NCI-H146 treated with DMSO at 0.1 percent for 48 hours (cell line): ENCODE results near the gene LILRA5.
A peak's percentile ranks its signal among the peaks of the same experiment; 100 is the strongest.
"Not testable (repeated sequence)": the region's sequence is repeated elsewhere in the genome, so short reads cannot be mapped to it uniquely, and the experiment has no call there.

Source experiments
- DNase-seq: peaks from one replicate; lab custom pipeline; 2025; ENCODE audit not compliant: unreplicated experiment; lab: John Stamatoyannopoulos, UW

Gene LILRA5

DNA sequence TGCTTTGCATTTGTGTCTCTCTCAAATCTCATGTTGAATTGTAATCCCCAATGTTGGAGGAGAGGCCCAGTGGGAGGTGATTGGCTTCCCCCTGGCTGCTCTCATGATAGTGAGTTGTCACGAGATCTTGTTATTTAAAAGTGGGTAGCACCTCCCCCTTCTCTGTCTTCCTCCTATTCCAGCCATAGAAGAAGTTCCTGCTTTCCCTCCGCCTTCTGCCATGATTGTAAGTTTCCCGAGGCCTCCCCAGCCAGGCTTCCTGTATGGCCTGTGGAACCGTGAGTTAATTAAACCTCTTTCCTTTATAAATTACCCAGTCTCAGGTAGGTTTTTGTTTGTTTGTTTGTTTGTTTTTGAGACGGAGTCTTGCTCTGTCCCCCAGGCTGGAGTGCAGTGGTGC lies 22.2 kb upstream of the LILRA5 start:
- DNase-seq = no peak

DNA sequence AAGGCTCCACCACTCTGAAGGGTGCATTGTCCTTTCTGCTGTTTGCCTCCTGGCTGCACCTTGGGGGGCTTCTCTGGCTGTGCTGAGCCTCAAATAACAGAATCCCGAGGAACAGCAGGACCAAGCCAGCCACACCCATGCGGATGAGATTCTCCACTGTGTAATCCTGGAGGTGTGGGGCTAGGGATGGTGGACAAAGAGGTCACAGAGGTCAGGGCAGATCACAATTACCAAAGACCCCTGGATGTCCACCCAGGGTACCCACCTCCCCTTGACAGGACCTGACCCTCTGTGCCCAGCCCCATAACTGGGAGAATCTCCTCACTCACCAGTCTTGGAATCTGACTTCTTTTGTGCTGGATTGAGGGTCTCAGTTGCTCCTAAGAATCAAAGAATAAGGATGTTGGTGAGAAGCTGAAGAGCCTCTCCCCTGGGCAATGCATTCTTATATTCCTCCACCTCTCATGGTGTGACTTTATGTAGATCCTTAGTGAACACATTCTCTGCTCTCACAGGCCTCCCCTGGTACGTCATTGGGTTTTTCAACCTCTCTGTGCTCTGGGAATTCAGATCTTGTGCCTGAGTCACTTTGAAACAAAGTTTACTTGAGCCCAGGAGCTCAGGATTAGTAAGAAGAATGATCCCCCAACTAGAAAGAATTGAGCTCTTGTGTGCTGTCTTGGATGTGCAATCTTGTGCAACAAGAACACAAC lies 20.8 kb upstream of the LILRA5 start:
- no peak for DNase-seq

DNA sequence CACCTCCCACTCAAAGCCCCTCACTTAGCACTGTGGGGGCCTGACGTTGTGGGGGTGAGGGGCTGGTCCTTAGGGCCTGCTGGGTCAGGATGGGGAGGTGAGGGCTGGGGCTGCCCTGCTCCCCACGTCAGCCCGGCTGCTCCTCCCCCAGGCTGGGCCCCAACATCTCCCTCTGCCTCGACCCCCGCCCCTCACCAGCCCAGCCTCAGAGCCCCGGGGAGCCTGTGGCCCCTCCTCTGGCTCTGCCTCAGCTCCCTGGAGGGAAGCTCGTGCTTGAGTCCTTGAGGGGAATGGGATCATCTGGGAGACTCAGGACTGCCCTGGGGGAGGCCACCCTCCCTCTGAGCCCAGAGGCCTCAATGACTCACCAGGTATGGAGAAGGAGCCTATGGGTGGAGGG lies 19.2 kb upstream of the LILRA5 start:
- DNase-seq = no peak

DNA sequence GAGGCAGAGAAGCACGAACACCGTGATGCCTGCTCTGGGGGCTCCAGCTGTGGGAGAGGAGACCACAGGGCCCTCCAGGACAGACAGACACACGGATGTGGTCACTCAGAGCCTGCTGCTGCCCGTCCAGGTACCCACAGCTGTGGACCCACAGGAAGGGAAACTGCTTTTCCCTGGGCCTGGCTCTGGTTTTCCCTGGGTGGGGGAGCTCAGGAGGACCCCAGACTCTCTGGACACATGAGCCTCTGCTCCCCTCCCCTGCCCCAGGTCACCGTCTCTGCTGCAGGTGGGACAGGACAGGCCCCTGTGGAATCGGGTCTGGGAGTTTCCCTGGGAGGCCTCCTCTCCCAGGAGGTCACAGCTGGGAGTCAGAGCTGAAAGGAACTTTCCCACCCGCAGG lies 18.7 kb upstream of the LILRA5 start:
- DNase-seq = no peak

DNA sequence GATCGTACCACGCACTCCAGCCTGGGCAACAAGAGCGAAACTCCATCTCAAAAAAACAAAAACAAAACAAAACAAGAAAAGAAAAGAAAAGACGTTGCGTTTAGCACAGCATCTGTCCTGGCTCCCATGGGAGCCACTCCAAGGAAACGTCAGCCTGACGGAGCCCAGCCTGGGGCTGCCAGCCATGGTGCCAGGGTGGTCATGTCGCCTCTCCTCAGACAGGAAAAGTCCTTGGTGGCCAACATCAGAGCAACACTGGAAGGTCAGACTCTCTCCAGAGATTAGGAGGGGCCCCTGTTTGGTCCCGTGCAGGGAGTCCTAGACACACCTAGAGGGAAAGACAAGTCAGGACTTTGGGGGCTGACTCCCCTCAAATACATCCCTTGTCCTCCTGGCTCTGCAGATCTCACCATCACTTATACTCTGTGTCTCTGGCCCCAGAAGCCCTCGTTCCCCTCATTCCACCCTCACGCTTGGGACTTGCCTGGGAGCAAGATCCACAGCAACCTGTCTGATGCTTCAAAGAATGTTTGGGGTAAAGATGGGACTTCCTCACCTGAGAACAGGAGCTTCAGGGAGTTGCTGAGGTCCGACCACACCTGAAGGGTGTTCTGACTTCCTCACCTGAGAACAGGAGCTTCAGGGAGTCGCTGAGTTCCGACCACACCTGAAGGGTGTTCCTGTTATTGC lies 16.7 kb upstream of the LILRA5 start:
- DNase-seq = no peak

DNA sequence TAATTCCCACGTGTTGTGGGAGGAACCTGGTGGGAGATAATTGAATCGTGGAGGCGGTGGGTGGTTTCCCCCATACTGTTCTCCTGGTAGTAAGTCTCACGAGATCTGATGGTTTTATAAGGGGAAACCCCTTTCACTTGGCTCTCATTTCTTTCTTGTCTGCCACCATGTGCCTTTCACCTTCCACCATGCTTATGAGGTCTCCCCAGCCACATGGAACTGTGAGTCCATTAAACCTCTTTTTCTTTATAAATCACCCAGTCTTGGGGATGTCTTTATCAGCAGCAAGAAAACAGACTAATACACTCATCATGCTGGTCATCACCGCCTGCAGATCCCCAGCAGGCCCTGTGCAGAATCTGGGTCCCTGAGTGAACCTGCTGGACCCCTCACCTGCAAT lies 15.8 kb upstream of the LILRA5 start:
- DNase-seq = not testable (repeated sequence)

DNA sequence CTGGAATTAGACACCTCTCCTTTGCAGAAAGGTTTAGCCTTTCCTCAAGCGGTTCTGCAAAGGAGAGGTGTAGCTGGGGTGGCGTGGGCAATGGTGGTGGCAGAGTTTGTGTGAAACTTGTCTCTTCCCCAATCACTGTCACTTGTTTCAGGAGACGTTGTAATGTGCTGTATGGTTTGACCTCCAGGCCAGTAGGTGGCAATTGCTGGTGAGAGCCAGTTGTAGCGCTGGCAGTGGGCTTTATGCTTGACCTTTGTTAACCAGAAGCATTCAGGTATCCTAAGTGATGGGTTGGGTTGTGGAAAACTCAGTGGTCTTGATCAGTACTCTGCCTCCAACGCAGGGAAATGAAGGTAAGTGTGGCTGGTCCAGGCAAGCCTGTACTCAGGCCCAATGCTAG lies 12.7 kb upstream of the LILRA5 start:
- DNase-seq = no peak

DNA sequence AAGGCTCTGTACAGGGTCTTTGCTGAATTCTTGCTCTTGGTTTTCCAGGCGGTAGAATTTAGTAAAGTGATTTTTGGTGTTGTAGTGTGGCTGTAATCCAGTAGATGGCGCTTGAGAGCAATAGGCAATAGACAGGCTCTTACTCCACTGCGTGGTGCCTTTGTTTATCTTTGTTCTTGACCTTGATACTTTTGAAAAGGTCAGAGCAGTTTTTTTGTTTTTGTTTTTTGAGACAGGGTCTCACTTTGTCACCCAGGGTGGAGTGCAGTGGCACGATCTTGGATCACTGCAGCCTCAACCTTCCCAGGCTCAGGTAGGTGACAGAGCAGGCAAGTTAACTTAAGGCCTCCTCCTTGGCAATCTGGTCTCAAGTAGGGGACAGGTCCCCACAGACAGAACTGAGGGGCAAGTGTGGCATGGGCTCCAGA lies 12.2 kb upstream of the LILRA5 start:
- DNase-seq = peak; percentile 6

DNA sequence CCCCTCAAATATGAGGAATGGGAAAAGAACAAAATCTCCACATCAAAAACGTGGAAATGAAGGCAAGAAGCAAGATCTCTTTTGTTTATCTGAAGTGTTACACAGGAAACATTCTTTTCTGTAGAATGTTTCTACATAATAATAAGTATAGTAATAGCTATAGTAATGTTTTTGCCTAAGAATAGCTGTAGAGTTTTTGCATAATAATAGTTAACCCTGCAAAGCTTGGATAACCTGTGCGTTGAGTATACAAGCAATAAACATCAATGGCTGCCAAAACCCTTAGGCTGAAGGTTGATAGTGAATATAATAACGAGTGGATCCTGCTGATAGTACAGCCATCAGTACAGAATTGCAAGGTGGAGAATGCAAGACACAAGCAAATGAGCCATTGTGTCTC lies 11.1 kb upstream of the LILRA5 start:
- no peak for DNase-seq

DNA sequence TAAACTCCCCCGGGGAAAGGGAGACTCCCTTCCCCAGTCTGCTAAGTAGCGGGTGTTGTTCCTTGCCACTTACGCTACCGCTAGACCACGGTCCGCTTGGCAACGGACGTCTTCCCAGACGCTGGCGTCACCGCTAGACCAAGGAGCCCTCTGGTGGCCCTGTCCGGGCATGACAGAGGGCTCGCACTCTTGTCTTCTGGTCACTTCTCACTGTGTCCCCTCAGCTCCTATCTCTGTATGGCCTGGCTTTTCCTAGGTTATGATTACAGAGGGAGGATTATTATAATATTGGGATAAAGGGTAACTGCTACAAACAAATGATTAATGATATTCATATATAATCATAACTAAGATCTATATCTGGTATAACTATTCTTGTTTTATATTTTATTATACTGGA lies 10.0 kb upstream of the LILRA5 start:
- DNase-seq = not testable (repeated sequence)

DNA sequence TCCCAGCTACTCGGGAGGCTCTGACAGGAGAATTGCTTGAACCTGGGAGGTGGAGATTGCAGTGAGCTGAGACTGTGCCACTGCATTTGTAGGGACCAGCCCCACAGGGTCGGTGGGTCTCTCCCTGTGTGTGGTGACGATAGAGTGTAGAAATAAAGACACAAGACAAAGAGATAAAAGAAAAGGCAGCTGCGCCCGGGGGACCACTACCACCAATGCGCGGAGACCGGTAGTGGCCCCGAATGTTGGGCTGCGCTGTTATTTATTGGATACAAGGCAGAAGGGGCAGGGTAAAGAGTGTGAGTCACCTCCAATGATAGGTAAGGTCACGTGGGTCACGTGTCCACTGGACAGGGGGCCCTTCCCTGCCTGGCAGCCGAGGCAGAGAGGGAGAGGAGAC lies 9.3 kb upstream of the LILRA5 start:
- DNase-seq = not testable (repeated sequence)

DNA sequence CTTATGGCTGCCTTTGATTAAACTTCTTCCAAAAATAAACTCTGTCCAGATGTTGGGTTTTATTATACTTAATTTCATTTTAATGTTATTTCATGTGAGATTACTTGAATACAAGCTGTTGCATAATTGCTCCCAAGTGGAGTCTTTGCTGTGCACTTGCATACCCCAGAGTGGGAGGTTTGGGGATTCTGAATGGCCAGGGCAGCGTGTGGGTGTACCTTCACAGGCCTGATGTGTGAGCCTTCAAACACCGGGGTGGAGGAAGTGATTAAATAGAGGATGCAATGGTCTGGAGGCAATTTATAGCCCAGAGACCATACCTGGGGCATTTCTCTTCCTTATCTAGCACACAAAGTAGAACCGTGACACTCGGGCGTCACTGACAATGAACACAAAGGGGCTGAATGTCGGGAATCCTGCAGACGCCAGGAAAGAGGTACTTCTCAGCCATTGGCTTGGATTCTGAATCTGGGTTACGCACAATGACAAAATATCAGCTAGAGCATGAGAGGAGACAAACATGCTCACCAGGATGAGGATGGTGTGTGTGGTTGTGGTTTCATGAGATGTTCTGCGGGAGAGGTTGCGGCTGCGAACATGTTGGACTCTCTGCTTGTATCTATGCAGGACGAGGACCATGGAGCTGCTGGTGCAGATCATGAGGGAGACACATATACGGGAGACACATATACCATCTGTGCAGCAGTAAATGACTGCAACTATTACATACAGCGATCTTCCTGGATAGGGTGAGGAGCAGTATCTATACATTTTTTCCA lies 7.1 kb upstream of the LILRA5 start:
- DNase-seq = no peak

DNA sequence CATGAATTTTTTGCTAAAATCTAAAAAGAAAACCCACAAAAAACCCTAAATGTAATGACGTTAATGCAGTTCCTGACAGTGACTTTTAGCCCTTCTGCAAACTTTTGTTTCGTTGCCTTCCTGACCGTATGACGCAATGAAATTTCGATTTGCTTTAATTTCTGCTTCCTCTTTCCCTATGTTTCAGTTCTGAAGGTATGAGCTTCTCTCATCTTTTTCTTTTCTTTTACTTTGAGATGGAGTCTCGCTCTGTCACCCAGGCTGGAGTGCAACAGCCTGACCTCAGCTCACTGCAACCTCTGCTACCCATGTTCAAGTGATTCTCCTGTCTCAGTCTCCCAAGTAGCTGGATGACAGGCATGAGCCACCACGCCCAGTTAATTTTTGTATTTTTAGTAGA lies 6.1 kb upstream of the LILRA5 start:
- DNase-seq = no peak

DNA sequence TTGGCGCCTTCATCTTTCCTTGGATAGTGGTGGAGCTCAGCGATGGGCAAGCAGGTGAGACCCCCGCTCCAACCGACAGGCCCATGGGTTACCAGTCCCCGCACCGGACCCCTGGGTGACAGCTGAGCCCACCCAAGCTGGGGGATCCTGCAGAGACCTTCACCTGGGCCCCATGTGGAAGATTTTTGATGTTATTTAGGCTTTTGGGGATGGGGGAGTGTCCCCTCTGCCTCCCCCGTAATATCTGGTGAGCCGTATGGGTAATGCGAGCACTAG lies 4.9 kb upstream of the LILRA5 start:
- DNase-seq = no peak

DNA sequence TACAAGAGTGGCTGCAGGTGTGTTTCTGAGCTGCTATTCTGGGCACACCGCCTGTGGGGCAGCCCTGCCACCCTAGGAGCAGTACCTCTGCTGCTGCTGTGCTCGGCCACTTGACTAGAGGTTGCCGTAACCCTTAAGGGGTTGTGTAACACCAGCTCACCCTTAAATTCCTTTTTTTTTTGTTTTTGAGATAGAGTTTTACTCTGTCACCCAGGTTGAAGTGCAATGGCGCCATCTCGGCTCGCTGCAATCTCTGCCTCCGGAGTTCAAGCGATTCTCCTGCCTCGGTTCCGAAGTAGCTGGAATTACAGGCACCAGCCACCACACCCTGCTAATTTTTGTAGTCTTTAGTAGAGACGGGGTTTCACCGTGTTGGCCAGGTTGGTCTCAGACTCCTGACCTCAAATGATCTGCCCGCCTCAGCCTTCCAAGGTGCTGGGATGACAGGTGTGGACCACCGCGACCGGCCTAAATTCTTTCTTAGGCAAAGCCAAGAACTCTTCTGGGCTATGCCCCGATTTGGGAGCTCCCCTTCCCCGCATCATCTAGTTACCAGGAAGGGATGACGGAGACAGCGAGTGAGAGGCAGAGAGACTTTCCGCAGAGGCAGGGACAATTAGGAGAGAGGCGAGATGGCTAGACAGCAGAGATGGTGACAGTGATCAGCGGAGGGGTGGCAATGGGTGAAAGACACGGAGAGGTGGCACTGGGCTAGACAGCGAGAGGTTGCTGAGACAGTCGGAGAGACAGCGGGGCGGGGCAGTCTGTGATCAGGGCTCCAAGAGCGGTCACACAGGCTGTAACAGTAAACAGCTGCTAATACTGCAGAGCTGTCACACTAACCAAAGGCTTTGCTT lies 4.4 kb upstream of the LILRA5 start:
- no peak for DNase-seq

DNA sequence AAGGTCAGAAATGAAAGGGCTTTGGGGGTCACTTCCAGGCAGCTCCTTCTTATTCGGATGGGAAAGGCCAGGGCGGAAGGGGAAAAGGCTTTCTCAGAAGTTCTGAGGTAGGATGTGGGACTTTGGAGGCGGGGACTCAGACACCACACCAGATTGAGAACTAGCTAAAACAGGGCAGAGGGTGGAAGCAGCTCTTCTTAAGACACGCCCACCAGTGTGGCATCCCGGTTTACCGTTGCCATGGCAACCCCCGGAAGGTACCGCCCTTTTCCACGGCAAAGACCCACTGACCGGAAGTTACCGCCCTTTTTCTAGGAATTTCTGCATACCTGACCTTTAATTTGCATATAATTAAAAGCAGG lies 3.8 kb upstream of the LILRA5 start:
- DNase-seq = no peak

DNA sequence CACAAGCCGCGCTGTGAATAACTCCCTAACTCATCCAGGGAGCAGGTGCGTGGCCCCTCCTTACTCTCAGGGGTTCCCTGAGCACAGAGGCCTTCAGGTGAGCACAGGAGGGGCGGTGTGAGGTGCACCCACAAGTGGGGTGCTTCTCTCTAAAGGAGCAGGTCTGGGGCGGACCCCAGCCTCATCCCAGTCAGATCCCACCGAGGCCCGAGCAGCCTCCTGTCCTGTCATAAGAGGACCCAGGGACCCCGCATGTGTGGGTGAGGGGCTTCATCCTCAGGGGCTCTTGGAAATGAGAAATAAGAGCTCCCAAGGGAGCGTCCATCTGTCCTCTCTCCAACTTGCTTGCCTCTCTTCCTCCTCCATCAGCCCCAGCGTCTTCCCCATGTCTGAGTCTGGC lies 3.0 kb upstream of the LILRA5 start:
- DNase-seq = no peak

DNA sequence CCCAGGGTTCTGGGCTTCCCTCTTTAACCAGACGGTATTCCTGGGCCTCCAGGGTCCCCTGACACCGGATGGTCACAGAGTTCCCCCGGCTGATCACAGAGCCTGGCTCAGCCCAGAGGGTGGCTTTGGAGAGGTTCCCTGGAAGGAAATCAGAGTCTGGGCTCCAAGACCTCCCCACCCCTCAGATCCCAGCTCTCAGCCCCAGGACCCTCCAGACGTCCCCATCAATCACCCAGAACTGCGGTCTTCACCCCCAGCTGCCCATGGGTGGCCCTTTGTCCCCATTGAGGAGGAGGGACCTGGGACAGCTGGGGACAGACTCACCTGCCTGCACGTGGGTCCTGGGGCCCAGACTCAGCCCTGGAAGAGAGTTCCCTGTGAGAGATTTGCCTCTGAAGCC lies 955 bp downstream of the LILRA5 start:
- no peak for DNase-seq

DNA sequence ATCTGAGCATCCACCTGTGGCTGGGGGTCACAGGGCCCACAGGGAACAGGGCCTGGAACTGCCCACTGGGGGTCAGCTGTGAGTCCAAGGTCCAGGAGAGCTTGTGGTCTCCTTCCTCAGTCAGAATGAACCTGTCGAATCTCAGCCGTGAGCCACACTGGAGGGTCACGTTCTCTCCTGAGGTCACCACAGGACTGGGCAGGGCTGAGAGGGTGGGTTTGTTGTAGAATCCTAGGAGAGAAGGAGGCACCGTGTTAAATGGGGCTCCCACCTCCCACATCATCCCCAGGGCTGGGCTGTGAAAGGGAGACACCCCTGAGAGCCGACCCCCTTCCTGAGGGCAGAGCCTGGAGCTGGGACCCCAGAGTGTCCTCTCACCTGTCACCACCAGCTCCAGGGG lies 1.5 kb downstream of the LILRA5 start:
- DNase-seq = no peak

DNA sequence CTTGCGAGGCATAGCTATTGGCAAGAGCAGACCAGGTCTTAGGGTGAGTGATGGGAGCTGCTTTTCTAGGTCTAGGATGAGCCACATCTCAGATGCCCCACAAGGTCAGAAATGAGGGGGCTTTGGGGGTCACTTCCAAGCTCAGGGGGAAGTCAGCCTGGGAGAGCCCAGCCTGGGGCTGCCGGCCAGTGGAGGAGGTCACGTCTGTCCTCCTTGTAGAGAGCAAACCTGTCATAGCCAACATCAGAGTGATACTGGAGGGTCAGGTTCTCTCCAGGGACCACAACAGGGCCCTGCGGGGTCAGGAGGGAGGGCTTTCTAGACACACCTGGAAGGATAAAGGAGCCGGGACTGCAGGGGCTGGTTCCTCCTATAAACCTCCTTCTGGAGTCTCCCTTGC lies 2.4 kb downstream of the LILRA5 start:
- DNase-seq = no peak

DNA sequence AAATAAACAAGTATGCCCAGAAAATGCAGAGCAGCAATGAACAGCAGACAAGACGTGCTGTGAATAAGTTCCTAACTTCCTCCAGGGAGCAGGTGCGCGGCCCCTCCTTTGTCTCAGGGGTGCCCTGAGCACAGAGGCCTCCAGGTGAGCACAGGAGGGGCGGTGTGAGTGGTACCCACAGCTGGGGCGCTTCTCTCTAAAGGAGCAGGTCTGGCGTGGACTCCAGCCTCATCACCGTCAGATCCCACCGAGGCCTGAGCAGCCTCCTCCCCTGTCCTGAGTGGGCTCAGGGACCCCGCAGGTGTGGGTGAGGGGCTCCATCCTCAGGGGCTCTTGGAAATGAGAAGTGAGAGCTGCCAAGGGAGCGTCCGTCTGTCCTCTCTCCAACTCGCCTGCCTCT lies 3.2 kb downstream of the LILRA5 start:
- DNase-seq = no peak
